Measurements from ENCODE around the gene SERPIND1. TPM values are rescaled to one million over a fixed set of nuclear protein-coding genes. Genes with fewer than 3 reads are reported as not detected.

SERPIND1 gene
- total and polyA plus RNA-seq, 2 donors from 2014 or later, result not detected

DNA sequence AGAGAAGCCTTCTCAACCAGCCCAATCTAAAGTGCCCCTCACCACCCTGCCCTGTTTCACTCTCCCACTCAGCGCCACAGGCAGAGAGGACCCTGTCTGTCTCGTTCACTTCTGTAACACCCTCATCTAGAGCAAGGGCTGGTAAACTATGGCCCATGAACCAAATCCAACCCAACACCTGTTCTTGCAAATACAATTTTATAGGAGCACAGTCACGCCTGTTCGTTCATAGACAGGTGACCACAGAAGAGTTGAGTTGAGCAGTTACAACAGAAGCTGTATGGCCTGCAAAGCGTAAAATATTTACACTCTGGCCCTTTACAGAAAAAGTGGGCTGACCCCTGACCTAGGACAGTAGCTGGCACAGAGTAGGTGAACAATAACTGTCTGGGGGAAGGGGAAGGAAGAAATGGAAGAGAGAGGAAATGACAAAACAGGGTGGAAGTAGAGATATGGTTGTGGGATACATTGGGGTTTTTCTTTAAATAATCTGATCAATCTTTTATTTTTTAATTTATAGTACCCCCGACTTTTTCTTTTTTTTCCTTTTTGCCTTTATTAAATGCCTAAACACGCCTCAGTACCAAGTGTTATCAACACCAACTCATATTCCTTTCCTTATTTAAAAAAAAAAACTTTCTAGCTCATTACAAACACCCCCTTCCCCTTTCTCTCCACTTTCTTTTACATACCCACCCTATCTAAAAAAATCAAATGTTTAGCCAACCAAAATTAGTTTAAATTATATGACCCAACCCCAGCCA, 20.9 kb downstream of the SERPIND1 start:
- no peak for FAIRE-seq
- Histone ChIP-seq H3K9me3 (ENCODE audit: control insufficient read depth in 2 of 3, insufficient read depth in 1 of 3, low read length in 3 of 3) (no peaks in the 10 kb centered on the region), H3K4me1 (ENCODE audit: control insufficient read depth in 2 of 3, insufficient read depth in 2 of 3, low read depth in 1 of 3, low read length in 3 of 3) (no peaks in the 10 kb centered on the region), H3K36me3 (ENCODE audit: control insufficient read depth in 2 of 3, insufficient read depth in 3 of 3, low read length in 3 of 3) (peaks cover 0 to 50% (median 42%) of the 10 kb centered on the region in 3 donors), H3K27ac (ENCODE audit: low read depth in 2 of 2, low read length in 2 of 2) (no peak overlapping the region), H3K9ac (ENCODE audit: low read length in 3 of 3) (no peak overlapping the region), H3K4me3 (ENCODE audit: low read length in 3 of 3) (no peak overlapping the region), H3K27me3 (ENCODE audit: control insufficient read depth, insufficient read depth, low read length) (no peaks in the 10 kb centered on the region)
- no peak for DNase-seq
- TF ChIP-seq, protein P1, sequence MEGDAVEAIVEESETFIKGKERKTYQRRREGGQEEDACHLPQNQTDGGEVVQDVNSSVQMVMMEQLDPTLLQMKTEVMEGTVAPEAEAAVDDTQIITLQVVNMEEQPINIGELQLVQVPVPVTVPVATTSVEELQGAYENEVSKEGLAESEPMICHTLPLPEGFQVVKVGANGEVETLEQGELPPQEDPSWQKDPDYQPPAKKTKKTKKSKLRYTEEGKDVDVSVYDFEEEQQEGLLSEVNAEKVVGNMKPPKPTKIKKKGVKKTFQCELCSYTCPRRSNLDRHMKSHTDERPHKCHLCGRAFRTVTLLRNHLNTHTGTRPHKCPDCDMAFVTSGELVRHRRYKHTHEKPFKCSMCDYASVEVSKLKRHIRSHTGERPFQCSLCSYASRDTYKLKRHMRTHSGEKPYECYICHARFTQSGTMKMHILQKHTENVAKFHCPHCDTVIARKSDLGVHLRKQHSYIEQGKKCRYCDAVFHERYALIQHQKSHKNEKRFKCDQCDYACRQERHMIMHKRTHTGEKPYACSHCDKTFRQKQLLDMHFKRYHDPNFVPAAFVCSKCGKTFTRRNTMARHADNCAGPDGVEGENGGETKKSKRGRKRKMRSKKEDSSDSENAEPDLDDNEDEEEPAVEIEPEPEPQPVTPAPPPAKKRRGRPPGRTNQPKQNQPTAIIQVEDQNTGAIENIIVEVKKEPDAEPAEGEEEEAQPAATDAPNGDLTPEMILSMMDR (IDR thresholded peaks at IDR 0.05; ENCODE audit: borderline replicate concordance, extremely low read depth, insufficient read depth), result no peak
- intact Hi-C loops (cut with DNase I), result no loop called here

- Histone ChIP-seq H3K4me3 (ENCODE audit: low read length in 3 of 3) (no peak overlapping the region), H3K4me1 (ENCODE audit: control insufficient read depth in 2 of 3, insufficient read depth in 2 of 3, low read depth in 1 of 3, low read length in 3 of 3) (no peaks in the 10 kb centered on the region), H3K27ac (ENCODE audit: low read depth in 2 of 2, low read length in 2 of 2) (no peak overlapping the region), H3K36me3 (ENCODE audit: control insufficient read depth in 2 of 3, insufficient read depth in 3 of 3, low read length in 3 of 3) (peaks cover 2 to 48% (median 43%) of the 10 kb centered on the region in 3 donors), H3K9me3 (ENCODE audit: control insufficient read depth in 2 of 3, insufficient read depth in 1 of 3, low read length in 3 of 3) (no peaks in the 10 kb centered on the region), H3K27me3 (ENCODE audit: control insufficient read depth, insufficient read depth, low read length) (no peaks in the 10 kb centered on the region), H3K9ac (ENCODE audit: low read length in 3 of 3) (no peak overlapping the region)
- DNase-seq (no peak), FAIRE-seq (no peak)
- intact Hi-C loops (cut with DNase I), result no loop called here
- TF ChIP-seq, protein P1 (IDR thresholded peaks at IDR 0.05; ENCODE audit: borderline replicate concordance, extremely low read depth, insufficient read depth), result no peak
These were observed 22.8 kb downstream of the SERPIND1 start for GRCh38 chr22:20796731-20797130.

GRCh38 chr22:20798218-20798617, 24.3 kb downstream of the SERPIND1 start:
- H3K36me3 ChIP-seq (ENCODE audit: control insufficient read depth in 2 of 3, insufficient read depth in 3 of 3, low read length in 3 of 3), result peaks cover 4 to 54% (median 48%) of the 10 kb centered on the region in 3 donors
- TF ChIP-seq, protein P1 (IDR thresholded peaks at IDR 0.05; ENCODE audit: borderline replicate concordance, extremely low read depth, insufficient read depth), result no peak
- no peaks in the 10 kb centered on the region for H3K9me3 ChIP-seq (ENCODE audit: control insufficient read depth in 2 of 3, insufficient read depth in 1 of 3, low read length in 3 of 3)
- intact Hi-C loops (cut with DNase I), result no loop called here
- H3K4me1 ChIP-seq (ENCODE audit: control insufficient read depth in 2 of 3, insufficient read depth in 2 of 3, low read depth in 1 of 3, low read length in 3 of 3), result no peaks in the 10 kb centered on the region
- DNase-seq, result no peak
- H3K27me3 ChIP-seq (ENCODE audit: control insufficient read depth, insufficient read depth, low read length), result no peaks in the 10 kb centered on the region
- FAIRE-seq, result no peak
- H3K4me3 ChIP-seq (ENCODE audit: low read length in 3 of 3), result no peak overlapping the region
- no peak overlapping the region for H3K27ac ChIP-seq (ENCODE audit: low read depth in 2 of 2, low read length in 2 of 2)
- H3K9ac ChIP-seq (ENCODE audit: low read length in 3 of 3), result no peak overlapping the region
